ENCODE measurements around the gene HS6ST1.

HS6ST1 gene

GRCh38 chr2:128282246-128282975, 36.3 kb downstream of the HS6ST1 start:
- H3K27me3 Mint-ChIP-seq = no peaks in the 10 kb centered on the region
- H3K36me3 Mint-ChIP-seq (ENCODE audit: insufficient read depth) = no peaks in the 10 kb centered on the region
- H3K9me3 Mint-ChIP-seq = no peaks in the 10 kb centered on the region
- H3K4me1 Mint-ChIP-seq = peaks cover 25% of the 10 kb centered on the region
- no peak overlapping the region for H3K4me3 Mint-ChIP-seq
- no peak for ATAC-seq (replicated peaks; ENCODE audit: extremely low read depth, poor library complexity, severe bottlenecking)
- peak overlapping the region; percentile 78 for H3K27ac Mint-ChIP-seq (ENCODE audit: low read depth)
- no peak for DNase-seq (ENCODE audit: low spot score in 2 of 2)

GRCh38 chr2:128281852-128282245, 36.8 kb downstream of the HS6ST1 start:
- peak overlapping the region; percentile 71 for H3K27ac Mint-ChIP-seq (ENCODE audit: low read depth)
- peaks cover 25% of the 10 kb centered on the region for H3K4me1 Mint-ChIP-seq
- no peak for ATAC-seq (replicated peaks; ENCODE audit: extremely low read depth, poor library complexity, severe bottlenecking)
- H3K4me3 Mint-ChIP-seq = no peak overlapping the region
- no peaks in the 10 kb centered on the region for H3K27me3 Mint-ChIP-seq
- no peak for DNase-seq (ENCODE audit: low spot score in 2 of 2)
- no peaks in the 10 kb centered on the region for H3K9me3 Mint-ChIP-seq
- H3K36me3 Mint-ChIP-seq (ENCODE audit: insufficient read depth) = no peaks in the 10 kb centered on the region

GRCh38 chr2:128280901-128281321, 37.8 kb downstream of the HS6ST1 start:
- no peak for DNase-seq (ENCODE audit: low spot score in 2 of 2)
- no peaks in the 10 kb centered on the region for H3K9me3 Mint-ChIP-seq
- no peaks in the 10 kb centered on the region for H3K36me3 Mint-ChIP-seq (ENCODE audit: insufficient read depth)
- H3K27me3 Mint-ChIP-seq = no peaks in the 10 kb centered on the region
- H3K4me1 Mint-ChIP-seq = peaks cover 25% of the 10 kb centered on the region
- ATAC-seq (replicated peaks; ENCODE audit: extremely low read depth, poor library complexity, severe bottlenecking) = no peak
- peak overlapping the region; percentile 71 for H3K27ac Mint-ChIP-seq (ENCODE audit: low read depth)
- H3K4me3 Mint-ChIP-seq = no peak overlapping the region

GRCh38 chr2:128280158-128280871, 38.4 kb downstream of the HS6ST1 start:
- H3K27ac Mint-ChIP-seq (ENCODE audit: low read depth) = peak overlapping the region; percentile 71
- no peaks in the 10 kb centered on the region for H3K36me3 Mint-ChIP-seq (ENCODE audit: insufficient read depth)
- ATAC-seq (replicated peaks; ENCODE audit: extremely low read depth, poor library complexity, severe bottlenecking) = peak; percentile 38
- peaks cover 25% of the 10 kb centered on the region for H3K4me1 Mint-ChIP-seq
- no peak for DNase-seq (ENCODE audit: low spot score in 2 of 2)
- no peaks in the 10 kb centered on the region for H3K27me3 Mint-ChIP-seq
- no peaks in the 10 kb centered on the region for H3K9me3 Mint-ChIP-seq
- no peak overlapping the region for H3K4me3 Mint-ChIP-seq

GRCh38 chr2:128279786-128280157, 38.9 kb downstream of the HS6ST1 start:
- no peak for DNase-seq (ENCODE audit: low spot score in 2 of 2)
- Mint-ChIP-seq H3K36me3 (ENCODE audit: insufficient read depth) (no peaks in the 10 kb centered on the region), H3K4me3 (no peak overlapping the region), H3K4me1 (peaks cover 25% of the 10 kb centered on the region), H3K27ac (ENCODE audit: low read depth) (peak overlapping the region; percentile 49), H3K9me3 (no peaks in the 10 kb centered on the region), H3K27me3 (no peaks in the 10 kb centered on the region)
- no peak for ATAC-seq (replicated peaks; ENCODE audit: extremely low read depth, poor library complexity, severe bottlenecking)

GRCh38 chr2:128279009-128279408, 39.7 kb downstream of the HS6ST1 start:
- DNase-seq (ENCODE audit: low spot score in 2 of 2) = no peak
- Mint-ChIP-seq H3K4me1 (peaks cover 30% of the 10 kb centered on the region), H3K27me3 (no peaks in the 10 kb centered on the region), H3K4me3 (no peak overlapping the region), H3K27ac (ENCODE audit: low read depth) (no peak overlapping the region), H3K36me3 (ENCODE audit: insufficient read depth) (no peaks in the 10 kb centered on the region), H3K9me3 (no peaks in the 10 kb centered on the region)
- ATAC-seq (replicated peaks; ENCODE audit: extremely low read depth, poor library complexity, severe bottlenecking) = no peak

GRCh38 chr2:128277961-128278681, 40.5 kb downstream of the HS6ST1 start:
- DNase-seq (ENCODE audit: low spot score in 2 of 2) = no peak
- Mint-ChIP-seq H3K27ac (ENCODE audit: low read depth) (no peak overlapping the region), H3K4me1 (peaks cover 35% of the 10 kb centered on the region), H3K36me3 (ENCODE audit: insufficient read depth) (no peaks in the 10 kb centered on the region), H3K27me3 (no peaks in the 10 kb centered on the region), H3K4me3 (no peak overlapping the region), H3K9me3 (no peaks in the 10 kb centered on the region)
- ATAC-seq (replicated peaks; ENCODE audit: extremely low read depth, poor library complexity, severe bottlenecking) = no peak

- no peak for ATAC-seq (replicated peaks; ENCODE audit: extremely low read depth, poor library complexity, severe bottlenecking)
- H3K4me3 Mint-ChIP-seq = no peak overlapping the region
- no peaks in the 10 kb centered on the region for H3K27me3 Mint-ChIP-seq
- peak overlapping the region; percentile 8 for H3K27ac Mint-ChIP-seq (ENCODE audit: low read depth)
- H3K36me3 Mint-ChIP-seq (ENCODE audit: insufficient read depth) = no peaks in the 10 kb centered on the region
- no peak for DNase-seq (ENCODE audit: low spot score in 2 of 2)
- H3K4me1 Mint-ChIP-seq = peaks cover 30% of the 10 kb centered on the region
- no peaks in the 10 kb centered on the region for H3K9me3 Mint-ChIP-seq
Observed at GRCh38 chr2:128276878-128277675, 41.6 kb downstream of the HS6ST1 start.

GRCh38 chr2:128275498-128276045, 43.1 kb downstream of the HS6ST1 start:
- Mint-ChIP-seq H3K27me3 (no peaks in the 10 kb centered on the region), H3K36me3 (ENCODE audit: insufficient read depth) (no peaks in the 10 kb centered on the region), H3K4me1 (peaks cover 20% of the 10 kb centered on the region), H3K4me3 (no peak overlapping the region), H3K9me3 (no peaks in the 10 kb centered on the region), H3K27ac (ENCODE audit: low read depth) (peak overlapping the region; percentile 52)
- ATAC-seq (replicated peaks; ENCODE audit: extremely low read depth, poor library complexity, severe bottlenecking) = no peak
- no peak for DNase-seq (ENCODE audit: low spot score in 2 of 2)

- no peak for ATAC-seq (replicated peaks; ENCODE audit: extremely low read depth, poor library complexity, severe bottlenecking)
- no peak for DNase-seq (ENCODE audit: low spot score in 2 of 2)
- Mint-ChIP-seq H3K27me3 (no peaks in the 10 kb centered on the region), H3K4me3 (peak overlapping the region; percentile 66), H3K9me3 (no peaks in the 10 kb centered on the region), H3K27ac (ENCODE audit: low read depth) (peak overlapping the region; percentile 75), H3K36me3 (ENCODE audit: insufficient read depth) (no peaks in the 10 kb centered on the region), H3K4me1 (peaks cover 13% of the 10 kb centered on the region)
Observed at GRCh38 chr2:128274218-128274617, 44.5 kb downstream of the HS6ST1 start.

GRCh38 chr2:128273469-128274081, 45.1 kb downstream of the HS6ST1 start:
- ATAC-seq (replicated peaks; ENCODE audit: extremely low read depth, poor library complexity, severe bottlenecking) (peak; percentile 96), DNase-seq (ENCODE audit: low spot score in 2 of 2) (peak; percentile 32 to 64)
- H3K9me3 Mint-ChIP-seq = no peaks in the 10 kb centered on the region
- H3K4me1 Mint-ChIP-seq = peaks cover 13% of the 10 kb centered on the region
- H3K36me3 Mint-ChIP-seq (ENCODE audit: insufficient read depth) = no peaks in the 10 kb centered on the region
- H3K4me3 Mint-ChIP-seq = peak overlapping the region; percentile 66
- H3K27ac Mint-ChIP-seq (ENCODE audit: low read depth) = peak overlapping the region; percentile 75
- no peaks in the 10 kb centered on the region for H3K27me3 Mint-ChIP-seq

Measured in central memory CD8-positive, alpha-beta T cell (primary cell).